Stimulated activated CD4-positive, alpha-beta T cell treated with anti-CD3 and anti-CD28 coated beads, Interleukin-2, amount 100 ng/mL, for 24 hours (primary cell): ENCODE data around the gene KLRF2.

Experiments
- DNase-seq, 2 donors: peaks; one replicate each; pipeline ENCODE4 v3.0.0-alpha.2; 2020

The KLRF2 gene

GRCh38 chr12:9895215-9895971 is 14.1 kb downstream of the KLRF2 start:
- no peak for DNase-seq

DNA sequence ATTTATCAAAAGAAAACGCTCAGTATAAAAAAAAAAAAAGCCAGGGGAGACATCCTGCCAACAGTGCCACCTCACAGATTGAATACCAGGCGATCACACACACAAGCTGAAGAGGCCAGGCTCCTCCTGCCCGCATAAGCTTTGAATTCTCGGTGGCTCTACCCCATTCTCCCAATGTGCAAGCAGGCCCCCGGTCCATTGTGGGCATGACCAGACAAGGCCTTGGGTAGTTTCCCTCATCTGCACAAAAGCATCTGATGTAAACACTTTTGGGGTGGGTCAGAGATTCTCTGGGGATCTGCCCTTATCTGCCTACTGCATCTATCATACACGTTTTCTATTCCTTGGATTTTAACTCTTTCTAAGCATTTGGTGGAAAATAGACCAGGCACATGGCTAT is 16.2 kb downstream of the KLRF2 start:
- DNase-seq, result no peak

GRCh38 chr12:9899209-9899608 is 17.9 kb downstream of the KLRF2 start:
- DNase-seq, result no peak

DNA sequence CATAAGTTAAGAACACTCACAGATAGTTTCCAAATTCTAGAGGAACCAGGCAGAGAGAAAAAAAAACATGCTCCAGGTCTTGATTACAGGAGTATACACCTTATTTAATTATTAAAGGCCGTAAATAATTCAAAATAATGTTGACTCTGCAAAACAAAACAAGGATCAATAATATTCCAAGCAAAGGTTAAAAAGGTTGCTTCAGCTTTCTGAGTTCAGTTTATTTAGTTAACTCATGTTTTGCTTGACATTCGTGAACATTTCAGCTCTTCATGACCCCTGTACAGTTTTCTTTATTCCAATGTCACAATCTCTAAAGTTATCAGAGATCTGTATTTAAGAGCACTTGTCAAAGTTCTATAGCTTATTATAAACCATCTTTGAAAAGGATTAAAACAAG is 19.6 kb downstream of the KLRF2 start:
- no peak for DNase-seq

GRCh38 chr12:9902539-9903228 is 21.4 kb downstream of the KLRF2 start:
- no peak for DNase-seq

DNA sequence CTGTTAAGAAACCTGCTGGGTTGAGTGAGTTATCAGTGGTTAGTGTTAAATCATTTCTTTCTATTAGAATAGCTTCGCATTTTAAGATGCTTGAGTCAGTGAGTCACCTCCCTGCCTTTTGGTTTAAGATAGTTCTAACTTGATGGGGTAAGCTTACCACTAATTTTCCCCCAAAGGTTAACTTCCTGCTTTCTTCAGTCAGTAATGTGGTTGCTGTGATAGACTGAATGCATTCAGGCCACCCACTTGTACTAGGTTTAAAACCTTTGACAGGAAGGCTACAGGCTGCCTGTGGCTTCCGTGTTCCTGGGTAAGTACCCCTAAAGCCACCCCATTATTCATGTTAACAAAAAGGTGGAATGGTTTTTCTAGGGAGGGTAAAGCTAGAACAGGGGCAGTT is 25.6 kb downstream of the KLRF2 start:
- DNase-seq, result no peak

GRCh38 chr12:9907769-9908168 is 26.5 kb downstream of the KLRF2 start:
- DNase-seq, result no peak

- no peak for DNase-seq
Measured at GRCh38 chr12:9908350-9908749, 27.1 kb downstream of the KLRF2 start.

GRCh38 chr12:9909724-9910123 is 28.4 kb downstream of the KLRF2 start:
- DNase-seq, result no peak

GRCh38 chr12:9910716-9911421 is 29.6 kb downstream of the KLRF2 start:
- DNase-seq, result no peak

GRCh38 chr12:9911708-9912107 is 30.4 kb downstream of the KLRF2 start:
- no peak for DNase-seq

- no peak for DNase-seq
Measured at GRCh38 chr12:9919443-9919842, 38.2 kb downstream of the KLRF2 start.

- no peak for DNase-seq
Measured at GRCh38 chr12:9920451-9920850, 39.2 kb downstream of the KLRF2 start.

DNA sequence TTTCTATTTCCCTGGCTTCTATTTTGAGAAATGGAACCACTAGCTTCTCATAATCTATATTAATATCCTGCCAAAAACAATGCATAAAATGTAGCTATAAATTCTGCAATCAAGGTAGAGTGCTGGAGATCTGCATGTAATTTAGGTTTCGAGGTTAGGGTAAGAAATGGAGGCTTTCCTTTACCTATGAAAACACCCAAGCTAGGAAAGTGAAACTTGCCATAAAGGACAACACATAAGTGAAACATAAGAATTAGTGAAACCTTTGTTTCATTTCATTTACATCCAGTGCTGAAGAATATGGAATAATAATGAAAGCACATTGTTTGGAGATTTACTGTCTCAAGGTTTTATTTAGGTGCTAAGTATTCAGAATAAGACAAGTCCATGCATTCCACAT is 41.1 kb downstream of the KLRF2 start:
- DNase-seq, result no peak

DNA sequence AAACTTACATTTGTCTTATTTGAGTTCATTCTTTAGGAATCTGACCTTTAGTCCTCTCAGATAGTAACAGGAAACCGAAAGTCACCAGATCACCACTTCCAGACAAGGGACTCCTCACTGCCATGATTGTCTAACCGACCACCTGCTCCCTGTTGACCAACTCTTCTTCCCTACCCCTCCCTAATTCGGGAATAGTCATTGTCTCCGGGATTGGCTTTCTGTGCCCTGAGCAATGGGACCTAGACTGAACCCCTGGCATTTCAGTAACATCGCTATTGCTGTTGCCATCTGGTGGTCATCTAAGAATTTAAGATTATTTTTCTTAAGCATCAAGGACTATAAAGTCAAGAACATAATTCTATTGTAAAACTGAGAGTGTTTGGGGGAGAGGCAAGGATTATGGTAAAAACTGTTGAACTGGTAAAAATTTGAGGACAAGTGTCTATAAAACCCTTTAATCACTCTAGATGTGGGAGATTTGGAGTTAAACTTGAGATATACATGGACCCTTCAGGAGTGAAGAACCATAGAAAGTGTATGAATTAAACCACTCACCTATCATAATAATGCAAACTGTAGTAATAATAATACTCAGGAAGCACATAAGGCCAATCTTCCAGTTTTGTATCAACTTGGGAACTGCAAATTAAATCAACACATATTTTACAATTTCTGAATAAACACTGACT is 44.6 kb downstream of the KLRF2 start:
- no peak for DNase-seq

- DNase-seq, result no peak
Measured at GRCh38 chr12:9926876-9927275, 45.6 kb downstream of the KLRF2 start.

DNA sequence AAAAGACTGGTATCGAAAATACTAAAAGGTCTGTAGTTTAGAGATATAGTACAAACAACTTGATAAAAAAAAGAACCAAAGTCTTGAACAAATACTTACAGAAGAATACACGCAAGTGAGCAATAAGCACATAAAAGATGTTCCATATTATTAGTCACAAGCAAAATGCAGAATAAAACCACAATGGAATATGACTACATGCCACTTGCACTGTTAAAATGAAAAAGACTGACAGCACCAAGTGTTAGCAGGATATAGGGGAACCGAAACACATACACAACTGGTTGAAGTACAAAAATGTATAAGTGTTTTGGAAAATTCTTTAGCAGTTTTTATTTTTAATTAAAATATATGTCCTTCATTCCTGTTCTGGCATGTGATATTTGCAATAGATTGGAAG is 47.3 kb downstream of the KLRF2 start:
- no peak for DNase-seq

DNA sequence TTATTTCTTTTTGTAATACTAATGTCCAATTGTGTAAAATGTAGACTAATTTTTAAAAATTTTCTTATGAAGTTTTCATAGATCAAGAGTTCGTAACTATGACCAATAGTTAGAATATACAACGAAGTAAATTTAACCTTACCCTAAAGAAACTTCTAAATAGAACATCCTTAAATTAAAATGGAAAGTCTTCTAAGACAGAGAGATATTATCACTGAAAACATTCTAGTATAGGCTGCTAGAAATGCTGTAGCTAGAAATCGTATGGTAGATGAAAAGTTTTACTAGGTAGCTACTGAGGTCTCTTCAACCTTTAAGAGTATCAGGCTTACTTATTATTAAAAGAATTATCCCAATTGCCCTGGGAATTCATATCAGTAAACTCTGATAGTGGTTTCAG is 50.0 kb downstream of the KLRF2 start:
- no peak for DNase-seq

DNA sequence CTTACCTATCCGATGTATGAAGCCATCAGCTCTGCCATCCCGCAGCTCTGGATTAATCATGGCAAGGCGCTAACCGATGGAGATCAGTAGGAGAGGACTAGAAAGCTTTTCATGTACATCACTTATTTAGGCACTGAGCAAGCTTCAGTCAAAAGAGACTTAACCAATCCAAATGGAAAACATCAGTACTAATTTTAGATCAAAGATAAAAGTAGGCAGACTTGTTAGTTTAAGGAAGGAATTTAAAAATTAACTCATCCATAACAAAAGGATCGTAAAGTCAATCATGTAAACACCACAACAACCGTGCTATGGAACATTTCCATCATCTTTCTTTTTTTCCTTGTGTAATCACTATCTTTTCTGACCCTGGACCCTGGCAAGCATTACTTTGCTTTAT is 51.0 kb downstream of the KLRF2 start, which contains the start of gene CLEC2A:
TSS of gene CLEC2A (minus strand) at position 101 of the 400 bp plus-strand sequence. CDS start at position 60, 41 bp downstream.
- no peak for DNase-seq

DNA sequence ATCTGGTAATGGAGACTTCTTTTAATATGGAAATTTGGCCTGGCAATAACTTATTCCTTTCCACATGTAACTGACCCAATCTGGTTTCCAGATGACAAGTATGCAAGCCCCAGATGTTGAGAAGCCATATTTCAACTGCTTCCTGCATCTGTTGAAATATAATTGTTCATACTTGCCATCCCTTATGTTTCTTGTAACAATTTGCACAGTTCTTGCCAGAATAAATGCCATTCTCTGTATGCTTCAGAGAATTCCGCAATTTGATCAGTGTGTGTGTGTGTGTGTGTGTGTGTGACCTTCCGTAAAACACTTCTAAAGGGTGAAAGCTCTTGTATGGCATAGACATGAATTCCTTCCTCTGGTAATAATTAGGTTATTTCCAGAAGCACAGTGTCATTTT is 52.7 kb downstream of the KLRF2 start:
- no peak for DNase-seq

DNA sequence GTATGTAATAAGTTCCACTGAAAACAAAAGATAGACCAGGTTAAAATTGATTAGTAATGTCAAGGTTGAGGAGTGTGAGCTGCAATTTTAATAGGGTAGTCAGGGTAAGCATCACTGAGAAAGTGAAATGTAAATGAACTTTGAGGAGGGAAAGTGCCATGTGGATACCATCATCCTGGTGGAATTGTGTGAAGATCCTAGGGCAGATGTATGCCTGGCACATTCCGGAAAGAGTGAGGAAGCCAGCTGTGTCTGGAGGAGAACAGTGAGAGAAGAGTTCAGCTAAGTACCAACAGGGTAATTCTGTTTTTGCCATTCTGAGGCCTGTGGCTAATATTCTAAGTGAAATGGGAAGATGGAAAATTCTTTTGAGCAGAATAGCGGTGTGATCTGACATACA is 53.7 kb downstream of the KLRF2 start:
- no peak for DNase-seq

DNA sequence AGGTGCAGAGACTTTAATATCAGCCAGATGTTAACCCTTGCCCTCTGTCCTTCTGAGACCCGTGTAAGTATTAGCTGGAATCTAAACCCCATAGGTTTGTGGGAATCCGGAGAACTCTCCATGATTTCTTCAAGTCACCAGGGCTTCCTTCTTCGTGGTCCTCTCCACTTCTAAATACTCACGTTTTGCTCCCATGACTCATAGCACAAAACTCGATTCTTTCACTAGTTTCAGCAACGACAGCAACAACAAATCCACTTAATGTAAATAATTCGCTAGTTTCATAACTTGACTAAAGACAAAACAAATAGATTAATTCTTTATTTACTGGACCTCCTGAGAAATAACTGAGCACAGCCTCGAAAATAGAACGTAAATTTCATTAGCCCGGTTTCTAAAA is 55.3 kb downstream of the KLRF2 start:
- DNase-seq, result no peak

GRCh38 chr12:9940375-9940774 is 59.1 kb downstream of the KLRF2 start:
- DNase-seq, result no peak
